GM23338 (cell line): ENCODE results near the gene NIBAN1. TPM values are rescaled to one million over a fixed set of nuclear protein-coding genes. Genes with fewer than 3 reads are reported as not detected.

Source experiments
- ATAC-seq: fragments of 200-7000 bp; cut with Tn5 transposase; 3 replicates; pipeline ENCODE4 v1.9.1; 2020
- DNase-seq: peaks from one replicate; pipeline ENCODE4 v3.0.0-alpha.2; 2015; ENCODE audit warnings: low spot score
- H2AFZ ChIP-seq: fragments of 200-600 bp; sonication (generic); 2 replicates; pipeline ENCODE4 v1.8.0; 2016; ENCODE audit warnings: antibody characterized with exemption, mild to moderate bottlenecking, moderate library complexity
- H3F3A ChIP-seq: fragments of 200-600 bp; sonication (generic); replicated peaks from 2 replicates; pipeline ENCODE4 v1.8.0; 2017; ENCODE audit warnings: antibody characterized with exemption, mixed run types, low read depth
- H3K27ac ChIP-seq: fragments of 200-600 bp; sonication (generic); 2 replicates; pipeline ENCODE4 v1.6.1; 2016; ENCODE audit warnings: low read depth
- H3K27me3 ChIP-seq: fragments of 200-600 bp; sonication (generic); 2 replicates; pipeline ENCODE4 v1.8.0; 2016; ENCODE audit warnings: mild to moderate bottlenecking, mixed run types, moderate library complexity; ENCODE audit not compliant: insufficient read depth
- H3K36me3 ChIP-seq: fragments of 200-600 bp; sonication (generic); 2 replicates; pipeline ENCODE4 v1.8.0; 2016; ENCODE audit warnings: mild to moderate bottlenecking; ENCODE audit not compliant: insufficient read depth
- H3K4me1 ChIP-seq: fragments of 200-600 bp; sonication (generic); 2 replicates; pipeline ENCODE4 v1.8.0; 2016; ENCODE audit warnings: mild to moderate bottlenecking, moderate library complexity; ENCODE audit not compliant: insufficient read depth
- H3K4me2 ChIP-seq: fragments of 200-600 bp; sonication (generic); 2 replicates; pipeline ENCODE4 v1.7.1; 2017; ENCODE audit warnings: mixed run types
- H3K4me3 ChIP-seq: fragments of 200-600 bp; sonication (generic); 2 replicates; pipeline ENCODE4 v1.6.1; 2016; ENCODE audit warnings: mixed run types
- H3K79me2 ChIP-seq: fragments of 200-600 bp; sonication (generic); replicated peaks from 2 replicates; pipeline ENCODE4 v1.8.0; 2017; ENCODE audit warnings: mild to moderate bottlenecking; ENCODE audit not compliant: insufficient read depth
- H3K9me2 ChIP-seq: fragments of 200-600 bp; sonication (generic); 2 replicates; pipeline ENCODE4 v1.8.0; 2017; ENCODE audit not compliant: insufficient read depth
- H4K20me1 ChIP-seq: fragments of 200-600 bp; sonication (generic); replicated peaks from 2 replicates; pipeline ENCODE4 v1.8.0; 2017; ENCODE audit warnings: mild to moderate bottlenecking; ENCODE audit not compliant: insufficient read depth
- H3K27ac Mint-ChIP-seq: 2 replicates; pipeline ENCODE4 v1.8.0; 2020; ENCODE audit warnings: inconsistent platforms, mild to moderate bottlenecking, moderate library complexity, mixed read lengths
- H3K27me3 Mint-ChIP-seq: 3 replicates; pipeline ENCODE4 v1.8.0; 2022; ENCODE audit warnings: low read depth, mild to moderate bottlenecking, moderate library complexity, mixed read lengths, inconsistent platforms; ENCODE audit not compliant: insufficient read depth, poor library complexity
- H3K36me3 Mint-ChIP-seq: 3 replicates; pipeline ENCODE4 v1.8.0; 2021; ENCODE audit warnings: low read depth, mild to moderate bottlenecking, inconsistent platforms, moderate library complexity, mixed read lengths
- H3K4me1 Mint-ChIP-seq: 3 replicates; pipeline ENCODE4 v1.8.0; 2020; ENCODE audit warnings: mild to moderate bottlenecking, inconsistent platforms, mixed read lengths
- H3K4me3 Mint-ChIP-seq: 3 replicates; pipeline ENCODE4 v1.8.0; 2021; ENCODE audit warnings: moderate library complexity, mild to moderate bottlenecking, inconsistent platforms, mixed read lengths
- H3K9me3 Mint-ChIP-seq: 3 replicates; pipeline ENCODE4 v1.8.0; 2020; ENCODE audit warnings: moderate library complexity, mild to moderate bottlenecking, inconsistent platforms, mixed read lengths
- CREB1 ChIP-seq: fragments of 250-450 bp; sonication (Bioruptor Pico); IDR thresholded peaks from 2 replicates; pipeline ENCODE4 v1.5.0; 2020; ENCODE audit warnings: low read depth, mild to moderate bottlenecking, moderate library complexity
- EZH2phosphoT487 ChIP-seq: fragments of 200-600 bp; sonication (generic); IDR thresholded peaks from one replicate; pipeline ENCODE4 v1.8.1; 2018; ENCODE audit warnings: antibody characterized with exemption; ENCODE audit not compliant: unreplicated experiment
- POLR2AphosphoS5 ChIP-seq: IDR thresholded peaks from 2 replicates; pipeline ENCODE4 v1.6.1; 2016; ENCODE audit warnings: antibody characterized with exemption, low read depth
- polyA plus RNA-seq: library from polyadenylated mRNA; unstranded; fragments of >200 nt; fragmentation: Nextera tagmentation; extraction: Ambion mirVana; gene quantifications from 2 replicates; pipeline ENCODE4 v1.2.1, GENCODE V29; 2016
- total RNA-seq: library from RNA; depleted of rRNA; stranded (reverse); fragments of >200 nt; shearing (Covaris generic); gene quantifications from 2 replicates; pipeline ENCODE4 v1.2.3, GENCODE V29; 2014
- TF ChIP-seq, protein P1 (sequence below): fragments of 250-450 bp; sonication (Bioruptor Pico); IDR thresholded peaks from 2 replicates; pipeline ENCODE4 v1.5.0; 2020; ENCODE audit warnings: mild to moderate bottlenecking, moderate library complexity
- TF ChIP-seq, protein P2 (sequence below): IDR thresholded peaks from one replicate; pipeline ENCODE4 v1.6.1; 2018; ENCODE audit warnings: antibody characterized with exemption; ENCODE audit not compliant: unreplicated experiment
- TF ChIP-seq, protein P3 (sequence below), 2 experiments: fragments of 200-600 bp in 1 of 2; sonication (generic) in 1 of 2; conservative IDR thresholded peaks; 2 replicates each; pipeline versions ENCODE4 v1.5.1 to v1.6.1; 2016 to 2017; ENCODE audit warnings: antibody characterized with exemption in 2 of 2, low read depth in 2 of 2, mild to moderate bottlenecking in 2 of 2, moderate library complexity in 1 of 2

The NIBAN1 gene
- total and polyA plus RNA-seq, 2 experiments from 2014 or later: 5.5 to 12.3 TPM

DNA sequence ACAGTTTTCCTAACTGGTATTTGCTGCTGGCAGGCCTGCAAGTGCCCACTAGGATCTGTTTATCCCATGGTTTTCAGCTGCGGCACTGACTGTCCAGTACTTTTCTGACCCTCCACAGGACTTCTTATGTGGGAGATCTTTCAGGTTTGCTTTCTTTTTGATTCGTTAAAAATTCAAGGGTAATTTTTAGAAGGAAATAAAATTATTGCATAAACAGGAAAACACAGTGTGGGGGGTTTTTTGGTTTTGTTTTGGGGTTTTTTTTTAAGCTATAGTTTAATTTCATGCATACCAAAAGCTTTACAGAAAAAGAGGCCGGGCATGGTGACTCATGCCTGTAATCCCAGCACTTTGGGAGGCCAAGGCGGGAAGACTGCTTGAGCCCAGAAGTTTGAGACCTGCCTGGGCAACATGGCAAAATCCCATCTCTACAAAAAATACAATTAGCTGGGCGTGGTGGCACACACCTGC is 3.6 kb downstream of the NIBAN1 start:
- Histone ChIP-seq H3F3A (no peaks in the 10 kb centered on the region), H3K79me2 (0 out of 2 replicates have a peak, but pooled peaks cover 10% of the 10 kb centered on the region), H3K4me1 (peaks cover 10% of the 10 kb centered on the region; the same call in 1 of the 2 replicates), H4K20me1 (no peaks in the 10 kb centered on the region), H3K4me2 (no peak overlapping the region), H3K27me3 (peaks cover 40% of the 10 kb centered on the region), H3K36me3 (no peaks in the 10 kb centered on the region), H3K9me2 (no peaks in the 10 kb centered on the region), H3K27ac (no peak overlapping the region), H2AFZ (no peak overlapping the region), H3K4me3 (no peak overlapping the region)
- ATAC-seq (no peak), DNase-seq (no peak)
- Mint-ChIP-seq H3K9me3 (no peaks in the 10 kb centered on the region), H3K4me3 (no peak overlapping the region), H3K36me3 (no peaks in the 10 kb centered on the region), H3K27ac (no peak overlapping the region), H3K27me3 (peaks cover 23% of the 10 kb centered on the region), H3K4me1 (peaks cover 14% of the 10 kb centered on the region)
- TF ChIP-seq, protein P1, sequence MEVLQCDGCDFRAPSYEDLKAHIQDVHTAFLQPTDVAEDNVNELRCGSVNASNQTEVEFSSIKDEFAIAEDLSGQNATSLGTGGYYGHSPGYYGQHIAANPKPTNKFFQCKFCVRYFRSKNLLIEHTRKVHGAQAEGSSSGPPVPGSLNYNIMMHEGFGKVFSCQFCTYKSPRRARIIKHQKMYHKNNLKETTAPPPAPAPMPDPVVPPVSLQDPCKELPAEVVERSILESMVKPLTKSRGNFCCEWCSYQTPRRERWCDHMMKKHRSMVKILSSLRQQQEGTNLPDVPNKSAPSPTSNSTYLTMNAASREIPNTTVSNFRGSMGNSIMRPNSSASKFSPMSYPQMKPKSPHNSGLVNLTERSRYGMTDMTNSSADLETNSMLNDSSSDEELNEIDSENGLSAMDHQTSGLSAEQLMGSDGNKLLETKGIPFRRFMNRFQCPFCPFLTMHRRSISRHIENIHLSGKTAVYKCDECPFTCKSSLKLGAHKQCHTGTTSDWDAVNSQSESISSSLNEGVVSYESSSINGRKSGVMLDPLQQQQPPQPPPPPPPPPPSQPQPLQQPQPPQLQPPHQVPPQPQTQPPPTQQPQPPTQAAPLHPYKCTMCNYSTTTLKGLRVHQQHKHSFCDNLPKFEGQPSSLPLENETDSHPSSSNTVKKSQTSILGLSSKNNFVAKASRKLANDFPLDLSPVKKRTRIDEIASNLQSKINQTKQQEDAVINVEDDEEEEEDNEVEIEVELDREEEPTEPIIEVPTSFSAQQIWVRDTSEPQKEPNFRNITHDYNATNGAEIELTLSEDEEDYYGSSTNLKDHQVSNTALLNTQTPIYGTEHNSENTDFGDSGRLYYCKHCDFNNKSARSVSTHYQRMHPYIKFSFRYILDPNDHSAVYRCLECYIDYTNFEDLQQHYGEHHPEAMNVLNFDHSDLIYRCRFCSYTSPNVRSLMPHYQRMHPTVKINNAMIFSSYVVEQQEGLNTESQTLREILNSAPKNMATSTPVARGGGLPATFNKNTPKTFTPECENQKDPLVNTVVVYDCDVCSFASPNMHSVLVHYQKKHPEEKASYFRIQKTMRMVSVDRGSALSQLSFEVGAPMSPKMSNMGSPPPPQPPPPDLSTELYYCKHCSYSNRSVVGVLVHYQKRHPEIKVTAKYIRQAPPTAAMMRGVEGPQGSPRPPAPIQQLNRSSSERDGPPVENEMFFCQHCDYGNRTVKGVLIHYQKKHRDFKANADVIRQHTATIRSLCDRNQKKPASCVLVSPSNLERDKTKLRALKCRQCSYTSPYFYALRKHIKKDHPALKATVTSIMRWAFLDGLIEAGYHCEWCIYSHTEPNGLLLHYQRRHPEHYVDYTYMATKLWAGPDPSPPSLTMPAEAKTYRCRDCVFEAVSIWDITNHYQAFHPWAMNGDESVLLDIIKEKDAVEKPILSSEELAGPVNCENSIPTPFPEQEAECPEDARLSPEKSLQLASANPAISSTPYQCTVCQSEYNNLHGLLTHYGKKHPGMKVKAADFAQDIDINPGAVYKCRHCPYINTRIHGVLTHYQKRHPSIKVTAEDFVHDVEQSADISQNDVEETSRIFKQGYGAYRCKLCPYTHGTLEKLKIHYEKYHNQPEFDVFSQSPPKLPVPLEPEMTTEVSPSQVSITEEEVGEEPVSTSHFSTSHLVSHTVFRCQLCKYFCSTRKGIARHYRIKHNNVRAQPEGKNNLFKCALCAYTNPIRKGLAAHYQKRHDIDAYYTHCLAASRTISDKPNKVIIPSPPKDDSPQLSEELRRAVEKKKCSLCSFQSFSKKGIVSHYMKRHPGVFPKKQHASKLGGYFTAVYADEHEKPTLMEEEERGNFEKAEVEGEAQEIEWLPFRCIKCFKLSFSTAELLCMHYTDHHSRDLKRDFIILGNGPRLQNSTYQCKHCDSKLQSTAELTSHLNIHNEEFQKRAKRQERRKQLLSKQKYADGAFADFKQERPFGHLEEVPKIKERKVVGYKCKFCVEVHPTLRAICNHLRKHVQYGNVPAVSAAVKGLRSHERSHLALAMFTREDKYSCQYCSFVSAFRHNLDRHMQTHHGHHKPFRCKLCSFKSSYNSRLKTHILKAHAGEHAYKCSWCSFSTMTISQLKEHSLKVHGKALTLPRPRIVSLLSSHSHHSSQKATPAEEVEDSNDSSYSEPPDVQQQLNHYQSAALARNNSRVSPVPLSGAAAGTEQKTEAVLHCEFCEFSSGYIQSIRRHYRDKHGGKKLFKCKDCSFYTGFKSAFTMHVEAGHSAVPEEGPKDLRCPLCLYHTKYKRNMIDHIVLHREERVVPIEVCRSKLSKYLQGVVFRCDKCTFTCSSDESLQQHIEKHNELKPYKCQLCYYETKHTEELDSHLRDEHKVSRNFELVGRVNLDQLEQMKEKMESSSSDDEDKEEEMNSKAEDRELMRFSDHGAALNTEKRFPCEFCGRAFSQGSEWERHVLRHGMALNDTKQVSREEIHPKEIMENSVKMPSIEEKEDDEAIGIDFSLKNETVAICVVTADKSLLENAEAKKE (CRISPR knock-in tag): no peak
- TF ChIP-seq POLR2AphosphoS5 (no peak), CREB1 (CRISPR knock-in tag) (no peak), EZH2phosphoT487 (no peak)
- TF ChIP-seq, protein P2, sequence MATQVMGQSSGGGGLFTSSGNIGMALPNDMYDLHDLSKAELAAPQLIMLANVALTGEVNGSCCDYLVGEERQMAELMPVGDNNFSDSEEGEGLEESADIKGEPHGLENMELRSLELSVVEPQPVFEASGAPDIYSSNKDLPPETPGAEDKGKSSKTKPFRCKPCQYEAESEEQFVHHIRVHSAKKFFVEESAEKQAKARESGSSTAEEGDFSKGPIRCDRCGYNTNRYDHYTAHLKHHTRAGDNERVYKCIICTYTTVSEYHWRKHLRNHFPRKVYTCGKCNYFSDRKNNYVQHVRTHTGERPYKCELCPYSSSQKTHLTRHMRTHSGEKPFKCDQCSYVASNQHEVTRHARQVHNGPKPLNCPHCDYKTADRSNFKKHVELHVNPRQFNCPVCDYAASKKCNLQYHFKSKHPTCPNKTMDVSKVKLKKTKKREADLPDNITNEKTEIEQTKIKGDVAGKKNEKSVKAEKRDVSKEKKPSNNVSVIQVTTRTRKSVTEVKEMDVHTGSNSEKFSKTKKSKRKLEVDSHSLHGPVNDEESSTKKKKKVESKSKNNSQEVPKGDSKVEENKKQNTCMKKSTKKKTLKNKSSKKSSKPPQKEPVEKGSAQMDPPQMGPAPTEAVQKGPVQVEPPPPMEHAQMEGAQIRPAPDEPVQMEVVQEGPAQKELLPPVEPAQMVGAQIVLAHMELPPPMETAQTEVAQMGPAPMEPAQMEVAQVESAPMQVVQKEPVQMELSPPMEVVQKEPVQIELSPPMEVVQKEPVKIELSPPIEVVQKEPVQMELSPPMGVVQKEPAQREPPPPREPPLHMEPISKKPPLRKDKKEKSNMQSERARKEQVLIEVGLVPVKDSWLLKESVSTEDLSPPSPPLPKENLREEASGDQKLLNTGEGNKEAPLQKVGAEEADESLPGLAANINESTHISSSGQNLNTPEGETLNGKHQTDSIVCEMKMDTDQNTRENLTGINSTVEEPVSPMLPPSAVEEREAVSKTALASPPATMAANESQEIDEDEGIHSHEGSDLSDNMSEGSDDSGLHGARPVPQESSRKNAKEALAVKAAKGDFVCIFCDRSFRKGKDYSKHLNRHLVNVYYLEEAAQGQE: no peak
- TF ChIP-seq, protein P3, sequence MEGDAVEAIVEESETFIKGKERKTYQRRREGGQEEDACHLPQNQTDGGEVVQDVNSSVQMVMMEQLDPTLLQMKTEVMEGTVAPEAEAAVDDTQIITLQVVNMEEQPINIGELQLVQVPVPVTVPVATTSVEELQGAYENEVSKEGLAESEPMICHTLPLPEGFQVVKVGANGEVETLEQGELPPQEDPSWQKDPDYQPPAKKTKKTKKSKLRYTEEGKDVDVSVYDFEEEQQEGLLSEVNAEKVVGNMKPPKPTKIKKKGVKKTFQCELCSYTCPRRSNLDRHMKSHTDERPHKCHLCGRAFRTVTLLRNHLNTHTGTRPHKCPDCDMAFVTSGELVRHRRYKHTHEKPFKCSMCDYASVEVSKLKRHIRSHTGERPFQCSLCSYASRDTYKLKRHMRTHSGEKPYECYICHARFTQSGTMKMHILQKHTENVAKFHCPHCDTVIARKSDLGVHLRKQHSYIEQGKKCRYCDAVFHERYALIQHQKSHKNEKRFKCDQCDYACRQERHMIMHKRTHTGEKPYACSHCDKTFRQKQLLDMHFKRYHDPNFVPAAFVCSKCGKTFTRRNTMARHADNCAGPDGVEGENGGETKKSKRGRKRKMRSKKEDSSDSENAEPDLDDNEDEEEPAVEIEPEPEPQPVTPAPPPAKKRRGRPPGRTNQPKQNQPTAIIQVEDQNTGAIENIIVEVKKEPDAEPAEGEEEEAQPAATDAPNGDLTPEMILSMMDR (conservative IDR thresholded peaks at IDR 0.05; ENCODE audit: low read depth in 2 of 2): no peak
